ENCODE data around the gene ZNF367.

ZNF367 gene

GRCh38 chr9:96367943-96368342, 50.2 kb downstream of the ZNF367 start:
- TF ChIP-seq, protein P1, sequence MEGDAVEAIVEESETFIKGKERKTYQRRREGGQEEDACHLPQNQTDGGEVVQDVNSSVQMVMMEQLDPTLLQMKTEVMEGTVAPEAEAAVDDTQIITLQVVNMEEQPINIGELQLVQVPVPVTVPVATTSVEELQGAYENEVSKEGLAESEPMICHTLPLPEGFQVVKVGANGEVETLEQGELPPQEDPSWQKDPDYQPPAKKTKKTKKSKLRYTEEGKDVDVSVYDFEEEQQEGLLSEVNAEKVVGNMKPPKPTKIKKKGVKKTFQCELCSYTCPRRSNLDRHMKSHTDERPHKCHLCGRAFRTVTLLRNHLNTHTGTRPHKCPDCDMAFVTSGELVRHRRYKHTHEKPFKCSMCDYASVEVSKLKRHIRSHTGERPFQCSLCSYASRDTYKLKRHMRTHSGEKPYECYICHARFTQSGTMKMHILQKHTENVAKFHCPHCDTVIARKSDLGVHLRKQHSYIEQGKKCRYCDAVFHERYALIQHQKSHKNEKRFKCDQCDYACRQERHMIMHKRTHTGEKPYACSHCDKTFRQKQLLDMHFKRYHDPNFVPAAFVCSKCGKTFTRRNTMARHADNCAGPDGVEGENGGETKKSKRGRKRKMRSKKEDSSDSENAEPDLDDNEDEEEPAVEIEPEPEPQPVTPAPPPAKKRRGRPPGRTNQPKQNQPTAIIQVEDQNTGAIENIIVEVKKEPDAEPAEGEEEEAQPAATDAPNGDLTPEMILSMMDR (IDR thresholded peaks at IDR 0.05) = no peak

GRCh38 chr9:96363175-96363967, 54.8 kb downstream of the ZNF367 start:
- TF ChIP-seq, protein P1 (IDR thresholded peaks at IDR 0.05) = no peak

DNA sequence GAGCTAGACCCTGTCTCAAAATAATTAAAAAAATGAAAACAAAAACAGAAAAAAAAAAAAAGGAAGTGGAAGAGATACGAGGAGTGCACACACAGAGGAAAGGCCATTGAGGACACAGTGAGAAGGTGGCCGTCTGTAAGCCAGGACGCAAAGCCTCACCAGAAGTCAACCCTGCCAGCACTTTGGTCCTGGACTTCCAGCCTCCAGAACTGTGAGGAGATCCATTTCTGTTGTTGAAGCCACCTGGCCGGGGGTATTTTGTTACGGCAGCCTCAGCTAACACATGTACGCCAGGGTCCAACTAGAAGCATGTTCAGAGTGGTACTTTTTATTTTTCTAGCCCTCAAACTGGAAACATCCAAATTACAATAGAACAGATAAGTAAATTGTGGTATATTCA, 56.5 kb downstream of the ZNF367 start:
- TF ChIP-seq, protein P1 (IDR thresholded peaks at IDR 0.05) = no peak

GRCh38 chr9:96360976-96361375, 57.2 kb downstream of the ZNF367 start:
- TF ChIP-seq, protein P1 (IDR thresholded peaks at IDR 0.05) = no peak

DNA sequence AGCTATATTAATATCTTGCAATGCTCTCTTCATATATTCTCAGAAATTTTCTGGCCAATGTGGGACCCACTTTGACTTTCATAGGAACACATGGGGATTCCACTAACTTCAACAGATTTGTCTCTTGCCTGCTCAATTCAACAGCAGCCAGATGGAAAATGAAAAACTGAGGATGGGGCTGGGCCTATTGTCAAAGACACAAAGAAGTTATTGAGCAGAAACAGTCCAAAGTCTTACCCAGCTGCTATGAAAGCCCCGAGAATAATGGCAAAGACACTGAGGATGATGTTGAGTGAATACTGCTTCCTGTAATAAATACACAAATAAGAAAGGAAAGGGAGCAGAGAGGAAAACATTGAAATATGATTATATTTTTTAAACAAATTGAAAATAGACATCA, 67.3 kb downstream of the ZNF367 start:
- TF ChIP-seq, protein P1 (IDR thresholded peaks at IDR 0.05) = no peak

GRCh38 chr9:96348261-96348660, 69.9 kb downstream of the ZNF367 start:
- TF ChIP-seq, protein P1 (IDR thresholded peaks at IDR 0.05) = no peak

- TF ChIP-seq, protein P1 (IDR thresholded peaks at IDR 0.05) = no peak
Measured at GRCh38 chr9:96345551-96345950, 72.6 kb downstream of the ZNF367 start.
